ENCODE results near the gene OR5J2.
"Not testable (repeated sequence)": the region's sequence is repeated elsewhere in the genome, so short reads cannot be mapped to it uniquely, and the experiment has no call there.

Gene OR5J2

GRCh38 chr11:56176318-56176717 is at the start of gene OR5J2:
TSS of gene OR5J2 (plus strand) at chr11:56176618. CDS start at chr11:56176618, 0 bp downstream.
- no peak for DNase-seq

DNA sequence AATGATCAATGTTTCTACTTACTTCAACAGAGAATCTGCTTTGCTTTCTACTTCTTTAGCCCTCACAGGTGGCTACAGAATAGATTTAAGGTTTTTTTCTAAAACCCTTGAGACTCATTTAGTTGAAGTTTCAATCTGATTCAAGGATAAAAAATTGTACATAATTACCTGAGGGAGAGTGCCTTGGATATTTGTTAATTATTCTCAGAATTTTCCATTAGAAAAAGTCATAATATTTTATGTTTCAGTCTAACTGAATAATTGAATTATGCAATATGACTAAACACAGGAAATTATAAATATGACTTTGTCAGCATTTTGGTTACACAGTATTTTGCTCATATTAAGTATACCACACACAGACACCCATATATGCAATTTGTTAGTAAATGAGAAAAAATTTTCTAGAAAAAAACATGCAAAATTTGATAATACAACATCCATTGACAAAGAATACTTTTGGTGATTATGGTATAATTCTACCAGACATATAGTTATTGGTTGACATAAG is 36.2 kb upstream of the OR5J2 start, which contains the start of gene OR8J3:
Gene OR8J3, minus strand, starts transcription at position 51 of the 511 bp plus-strand sequence. CDS start 2,483 bp downstream, outside the sequence.
- DNase-seq: no peak

DNA sequence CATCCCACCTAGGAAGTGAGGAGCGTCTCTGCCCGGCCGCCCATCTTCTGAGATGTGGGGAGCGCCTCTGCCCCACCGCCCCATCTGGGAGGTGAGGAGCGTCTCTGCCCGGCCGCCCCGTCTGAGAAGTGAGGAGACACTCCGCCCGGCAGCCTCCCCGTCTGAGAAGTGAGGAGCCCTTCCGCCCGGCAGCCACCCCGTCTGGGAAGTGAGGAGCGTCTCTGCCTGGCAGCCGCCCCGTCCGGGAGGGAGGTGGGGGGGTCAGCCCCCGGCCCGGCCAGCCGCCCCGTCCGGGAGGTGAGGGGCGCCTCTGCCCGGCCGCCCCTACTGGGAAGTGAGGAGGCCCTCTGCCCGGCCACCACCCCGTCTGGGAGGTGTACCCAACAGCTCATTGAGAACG is 32.7 kb upstream of the OR5J2 start:
- not testable (repeated sequence) for DNase-seq

GRCh38 chr11:56151376-56151775 is 25.0 kb upstream of the OR5J2 start:
- DNase-seq: no peak

DNA sequence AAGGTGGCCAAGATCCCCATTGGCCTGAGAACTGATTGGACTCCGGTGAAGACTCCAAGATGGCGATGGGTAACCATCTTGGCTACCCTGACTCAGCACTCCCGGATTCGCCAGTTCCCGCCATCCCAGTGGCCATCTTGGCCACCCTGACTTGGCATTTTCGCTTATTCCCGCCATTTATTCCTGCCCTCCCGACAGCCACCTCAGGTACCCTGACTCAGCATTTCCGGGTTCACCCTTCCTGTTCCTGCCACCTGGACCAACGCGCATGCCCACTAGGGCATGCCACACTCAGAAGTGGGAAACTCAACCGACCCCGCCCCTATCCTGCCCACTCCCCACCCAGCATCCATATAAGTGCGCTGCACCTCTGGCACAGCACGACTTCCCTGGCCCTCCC is 24.1 kb upstream of the OR5J2 start:
- no peak for DNase-seq

DNA sequence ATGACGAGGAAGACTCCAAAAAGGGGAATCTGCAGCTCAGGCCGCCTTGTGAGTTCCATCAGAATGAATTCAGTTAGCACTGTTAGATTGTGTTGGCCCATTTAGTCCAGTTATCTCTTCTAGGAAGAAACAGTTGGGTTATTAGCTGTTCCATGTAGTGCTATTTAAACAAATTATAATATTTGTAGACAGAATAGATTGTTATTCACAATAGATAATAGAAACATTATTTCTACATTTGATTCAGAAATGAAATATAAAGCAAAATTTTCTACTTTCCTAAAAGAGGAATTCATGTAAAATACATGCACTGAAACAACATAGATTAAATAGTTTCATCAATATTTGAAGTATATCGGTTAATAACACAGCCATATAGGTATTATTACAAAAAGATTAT is 16.2 kb upstream of the OR5J2 start, which contains the start of gene OR8K5:
Gene OR8K5, minus strand, starts transcription at position 101 of the 400 bp plus-strand sequence. Its CDS starts 0 bp downstream, at position 101.
- no peak for DNase-seq

DNA sequence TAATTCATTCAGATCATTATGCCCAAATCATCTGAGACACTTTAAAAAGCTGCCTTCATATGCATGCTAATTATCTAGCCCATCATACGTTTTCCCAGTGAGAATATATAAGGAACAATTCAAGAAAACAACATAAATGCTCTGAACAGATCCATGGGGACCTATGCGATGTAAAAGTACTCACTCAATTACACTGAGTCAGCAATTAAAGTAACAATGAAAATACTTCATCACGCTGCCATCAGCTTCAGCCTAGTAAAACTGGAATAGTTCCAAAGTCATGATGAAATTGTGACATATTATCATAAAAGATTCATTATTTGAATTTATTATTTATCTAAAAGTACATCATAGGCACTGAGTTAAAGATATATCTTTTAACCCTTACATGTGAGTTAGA is 12.6 kb upstream of the OR5J2 start:
- DNase-seq: no peak

DNA sequence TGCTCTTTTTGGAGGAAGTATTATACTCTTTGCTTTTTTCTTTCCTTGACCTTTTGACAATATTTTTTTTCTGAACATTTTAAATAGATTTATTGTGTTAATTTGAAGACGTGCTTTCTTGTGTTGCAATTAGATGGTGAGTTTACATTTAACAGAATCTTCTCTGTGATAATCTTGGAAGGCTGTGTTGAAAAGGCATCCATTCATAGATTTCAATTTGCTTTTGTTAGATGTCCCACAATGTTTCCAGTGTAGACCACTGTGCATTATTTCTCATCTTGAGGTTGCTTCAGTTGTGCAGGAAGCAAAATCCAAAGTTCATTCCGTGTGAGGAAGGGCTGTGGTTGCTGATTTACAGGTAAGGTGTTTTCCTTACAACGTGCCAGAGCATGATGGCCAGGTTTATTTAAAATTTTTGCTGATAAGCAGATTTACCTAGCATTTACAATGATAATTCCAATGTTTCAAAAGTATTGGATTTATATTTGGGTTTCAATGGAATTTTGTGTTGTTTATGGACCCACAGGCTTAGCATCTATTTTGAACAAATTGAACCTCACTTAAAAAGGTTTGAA is 4.1 kb upstream of the OR5J2 start:
- DNase-seq: no peak

- no peak for DNase-seq
These were observed 7.0 kb downstream of the OR5J2 start for GRCh38 chr11:56183459-56183858.

- no peak for DNase-seq
These were observed 12.2 kb downstream of the OR5J2 start for GRCh38 chr11:56188602-56189001.

GRCh38 chr11:56196705-56197104 is 20.3 kb downstream of the OR5J2 start:
- DNase-seq: no peak

DNA sequence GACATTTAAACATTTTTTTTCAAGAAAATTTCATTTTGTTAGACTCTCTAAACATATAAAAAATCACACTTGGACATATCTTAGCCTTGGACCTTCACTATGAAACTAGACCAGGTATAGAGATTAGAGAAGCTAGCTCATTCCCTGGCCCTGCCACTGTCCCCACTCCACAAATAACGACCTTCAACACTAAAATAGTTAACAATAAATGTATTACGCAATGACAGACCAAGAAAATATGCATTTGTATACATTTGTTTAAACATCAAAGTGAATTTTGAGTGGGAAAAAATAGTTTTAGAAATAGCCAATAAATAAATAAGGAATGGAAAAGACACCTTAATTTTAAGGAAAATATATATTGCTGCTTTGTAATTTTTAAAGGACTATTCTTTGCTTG is 20.9 kb downstream of the OR5J2 start:
- no peak for DNase-seq

GRCh38 chr11:56207790-56208189 is 31.4 kb downstream of the OR5J2 start:
- no peak for DNase-seq

- no peak for DNase-seq
These were observed 38.1 kb downstream of the OR5J2 start for GRCh38 chr11:56214537-56214936.

GRCh38 chr11:56219735-56220134 is 43.3 kb downstream of the OR5J2 start:
- DNase-seq: not testable (repeated sequence)

Measured in retina (tissue), 1 donor.